Globus pallidus (tissue), 1 donor: ENCODE measurements around the gene ACMSD.
"Not testable (repeated sequence)": the region's sequence is repeated elsewhere in the genome, so short reads cannot be mapped to it uniquely, and the experiment has no call there.

Source experiments
- DNase-seq: peaks from one replicate; pipeline ENCODE4 v3.0.0-alpha.2; 2015; ENCODE audit warnings: low spot score

Gene ACMSD

GRCh38 chr2:134838143-134838620 is at the start of gene ACMSD:
ACMSD (plus strand) TSS chr2:134838616; CDS start chr2:134838683, 67 bp downstream.
- no peak for DNase-seq

- DNase-seq, result no peak
Observed at GRCh38 chr2:134790487-134790886, 47.9 kb upstream of the ACMSD start.

DNA sequence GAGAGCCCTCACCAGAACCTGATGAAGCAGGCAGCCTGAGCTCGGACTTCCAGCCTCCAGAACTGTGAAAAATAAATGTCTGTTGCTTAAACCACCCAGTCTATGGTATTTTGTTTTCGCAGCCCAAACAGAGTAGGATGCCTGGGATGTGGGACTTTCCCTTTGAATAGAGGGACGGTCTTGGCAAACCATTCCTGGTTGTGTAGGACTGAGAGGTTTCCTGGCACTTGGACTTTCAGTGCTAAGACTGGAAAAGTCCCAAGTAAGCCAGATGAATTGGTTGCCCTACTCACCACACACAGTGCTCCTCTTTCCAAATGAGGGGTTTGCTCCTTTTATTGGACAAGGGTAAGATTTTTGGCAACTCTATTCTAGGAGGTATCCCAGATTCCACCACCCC is 46.8 kb upstream of the ACMSD start:
- peak; percentile 29 for DNase-seq

DNA sequence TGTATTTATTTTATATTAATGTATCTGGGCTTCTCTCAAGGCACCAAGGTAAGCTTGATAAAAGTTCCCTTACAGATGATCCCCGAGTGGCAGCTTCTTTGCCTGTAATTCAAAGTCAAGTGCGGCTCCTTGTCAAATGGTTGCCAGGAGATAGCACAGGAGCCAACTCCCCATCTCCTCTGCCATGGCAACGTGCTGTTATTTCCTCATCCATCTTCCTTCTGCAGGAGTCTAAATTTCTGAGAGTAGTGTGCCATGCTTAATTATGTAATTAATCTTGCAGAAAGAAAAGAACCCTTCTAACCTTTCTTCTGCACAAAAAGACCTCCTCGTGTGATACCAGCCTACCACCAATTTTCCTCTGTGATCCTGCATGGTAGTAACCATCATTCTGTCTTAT is 46.2 kb upstream of the ACMSD start:
- no peak for DNase-seq

DNA sequence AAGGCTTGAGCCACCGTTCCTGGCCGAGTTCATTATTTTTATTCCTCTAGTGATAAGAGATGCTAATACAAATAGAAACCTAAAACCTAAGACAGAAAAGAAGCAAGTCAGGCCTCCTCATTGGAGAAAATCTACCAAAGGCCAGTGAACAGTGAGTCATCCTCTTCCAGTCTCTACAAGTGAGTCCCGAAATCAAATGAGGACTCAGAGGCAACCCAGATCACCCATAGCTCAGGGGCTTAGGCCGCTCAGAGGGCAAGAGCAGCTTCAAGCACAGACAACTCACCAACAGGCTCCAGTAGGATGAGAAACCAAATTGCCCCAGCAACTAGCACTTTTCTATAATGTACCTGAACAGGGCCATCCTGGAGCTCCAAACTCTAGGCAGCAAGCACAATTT is 42.7 kb upstream of the ACMSD start:
- no peak for DNase-seq

- no peak for DNase-seq
Observed at GRCh38 chr2:134796373-134796772, 42.0 kb upstream of the ACMSD start.

GRCh38 chr2:134799936-134800335 is 38.5 kb upstream of the ACMSD start:
- DNase-seq, result no peak

DNA sequence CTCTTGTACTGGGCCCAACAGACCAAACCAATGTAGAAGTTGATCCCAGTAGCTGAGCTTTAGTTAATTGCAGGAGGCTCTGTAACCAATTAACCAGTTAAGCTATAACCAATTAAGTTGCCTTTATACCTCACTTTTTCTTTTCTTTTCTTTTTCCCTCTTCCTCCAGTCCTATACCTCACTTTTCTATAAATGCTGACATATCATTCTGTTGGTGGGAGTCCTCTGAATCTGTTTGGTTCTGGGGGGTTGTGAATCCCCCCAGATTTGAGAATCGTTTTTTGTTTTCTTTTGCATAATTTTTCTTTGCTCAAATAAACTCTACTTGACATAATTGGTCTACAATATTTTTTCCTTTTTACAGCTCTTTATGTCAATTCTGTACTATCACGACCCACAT is 38.1 kb upstream of the ACMSD start:
- DNase-seq, result no peak

GRCh38 chr2:134803609-134804405 is 34.6 kb upstream of the ACMSD start:
- DNase-seq, result not testable (repeated sequence)

GRCh38 chr2:134815741-134816140 is 22.7 kb upstream of the ACMSD start:
- DNase-seq, result no peak

- no peak for DNase-seq
Observed at GRCh38 chr2:134818321-134818720, 20.1 kb upstream of the ACMSD start.

- no peak for DNase-seq
Observed at GRCh38 chr2:134819334-134819733, 19.1 kb upstream of the ACMSD start.

DNA sequence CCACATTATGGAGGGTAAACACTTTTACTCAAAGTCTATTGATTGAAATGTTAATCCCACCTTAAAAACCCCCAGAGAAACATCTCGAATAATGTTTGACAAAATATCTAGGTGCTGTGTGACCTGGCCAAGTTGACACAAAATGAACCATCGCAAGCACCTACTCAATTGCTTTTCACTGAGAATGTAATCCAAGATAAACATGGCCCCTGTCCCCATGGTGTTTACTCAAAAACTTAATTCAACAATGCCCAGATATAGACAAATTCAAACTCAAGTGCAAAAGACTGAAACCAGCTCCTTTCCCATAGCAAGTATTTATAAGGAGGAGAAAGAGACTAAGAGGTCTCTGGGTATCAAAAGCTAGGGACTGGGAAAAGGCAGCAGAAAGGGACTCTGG is 15.0 kb upstream of the ACMSD start:
- no peak for DNase-seq

- DNase-seq, result no peak
Observed at GRCh38 chr2:134823832-134824231, 14.6 kb upstream of the ACMSD start.

GRCh38 chr2:134825716-134826115 is 12.7 kb upstream of the ACMSD start:
- DNase-seq, result not testable (repeated sequence)

DNA sequence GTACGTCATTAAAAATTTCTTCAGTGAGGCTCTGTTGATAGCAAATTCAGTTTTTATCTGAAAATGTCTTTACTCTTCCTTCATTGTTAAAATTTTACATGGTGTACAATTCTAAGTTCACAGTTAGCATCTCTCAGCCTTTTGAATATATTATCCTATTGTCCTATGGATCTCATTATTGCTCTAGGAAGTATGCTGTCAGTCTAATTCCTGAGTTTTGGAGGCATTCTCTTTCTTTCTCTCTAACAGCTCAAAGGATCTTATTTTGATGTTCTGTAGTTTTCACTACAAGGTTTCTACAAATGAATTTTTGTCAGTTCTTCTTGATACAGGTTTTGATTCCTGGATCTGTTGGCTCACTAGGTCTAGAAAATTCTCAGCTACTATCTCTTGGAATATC is 2.9 kb upstream of the ACMSD start:
- DNase-seq, result no peak

DNA sequence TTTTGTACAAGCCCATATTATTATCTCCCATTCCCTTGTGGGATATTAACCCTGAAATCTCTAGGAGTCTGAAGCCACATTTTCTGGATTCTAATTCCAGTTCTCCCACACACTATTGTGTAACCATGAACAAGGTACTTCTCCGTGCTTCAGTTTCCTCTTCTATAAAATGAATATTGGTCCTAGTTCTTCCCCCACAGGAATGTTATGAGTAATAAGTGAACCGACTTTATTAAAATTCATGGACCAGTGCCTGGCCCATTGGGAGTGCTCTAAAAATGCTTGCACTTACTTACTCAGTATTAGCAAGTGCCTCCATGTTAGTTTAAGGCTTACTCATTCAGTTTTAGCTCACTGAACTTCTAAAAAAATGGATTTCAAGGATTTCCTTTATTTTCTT is 1.4 kb upstream of the ACMSD start:
- DNase-seq, result no peak

GRCh38 chr2:134839649-134840048 is 1.2 kb downstream of the ACMSD start:
- DNase-seq, result no peak

GRCh38 chr2:134842930-134843490 is 4.6 kb downstream of the ACMSD start:
- no peak for DNase-seq

DNA sequence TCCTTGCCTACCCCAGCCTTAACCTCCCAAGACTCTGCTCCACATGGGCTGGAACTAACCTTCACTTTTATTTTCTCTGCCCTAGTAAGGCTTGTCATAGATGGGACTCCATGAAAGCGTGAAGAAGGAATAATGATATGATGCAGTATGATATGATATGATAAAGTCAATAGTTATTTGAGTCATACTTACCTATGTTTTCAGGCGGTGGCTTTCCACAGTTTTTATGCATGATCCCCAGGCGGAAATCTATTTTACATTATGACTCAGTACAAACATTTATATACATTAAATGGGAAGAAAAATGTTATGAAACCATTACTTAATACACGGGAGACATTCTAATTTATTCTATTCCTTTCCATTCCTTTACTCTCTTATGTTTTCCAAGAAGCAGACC is 5.6 kb downstream of the ACMSD start:
- no peak for DNase-seq

DNA sequence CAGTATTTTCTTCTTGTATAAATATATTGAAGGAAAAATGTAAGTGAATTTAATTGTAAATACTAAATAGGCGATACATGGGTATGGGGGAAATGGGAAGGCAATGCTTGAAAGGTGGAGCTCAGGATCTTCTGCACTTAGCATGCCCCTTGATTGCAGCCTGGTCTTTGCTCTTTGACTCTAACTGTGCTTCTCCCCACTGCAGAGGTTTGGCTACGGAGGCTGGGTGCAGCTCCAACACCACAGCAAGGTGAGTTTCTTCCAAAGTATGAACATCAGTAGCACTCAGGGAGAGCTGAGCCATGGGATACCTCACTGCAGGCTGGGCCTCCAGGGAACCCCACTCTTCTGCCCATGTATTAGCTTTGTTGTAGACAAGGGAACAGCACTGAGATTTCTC is 6.6 kb downstream of the ACMSD start:
- DNase-seq, result no peak

DNA sequence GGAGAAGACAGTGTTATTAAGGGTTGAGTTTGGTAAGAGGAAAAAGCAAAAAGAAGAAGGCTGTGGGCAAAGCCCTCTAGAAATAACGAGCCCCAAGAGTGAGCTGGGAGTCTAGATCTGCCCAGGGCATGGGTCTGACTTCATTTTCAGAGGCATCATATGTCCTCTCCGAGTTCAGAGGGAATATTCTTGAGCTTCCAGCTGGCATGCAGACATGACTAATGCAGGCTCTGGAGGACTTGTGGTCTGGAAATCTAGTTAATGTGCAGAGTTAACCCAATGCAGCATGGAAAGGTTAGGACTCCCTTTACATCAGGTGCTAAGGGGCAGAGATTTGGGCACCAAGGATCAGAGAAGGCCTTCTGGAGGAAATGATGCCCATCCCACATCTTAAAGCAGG is 7.3 kb downstream of the ACMSD start:
- no peak for DNase-seq

- DNase-seq, result no peak
Observed at GRCh38 chr2:134846213-134846612, 7.8 kb downstream of the ACMSD start.

- not testable (repeated sequence) for DNase-seq
Observed at GRCh38 chr2:134847582-134847981, 9.2 kb downstream of the ACMSD start.
